ENCODE results near the gene ZNF185.

The ZNF185 gene

DNA sequence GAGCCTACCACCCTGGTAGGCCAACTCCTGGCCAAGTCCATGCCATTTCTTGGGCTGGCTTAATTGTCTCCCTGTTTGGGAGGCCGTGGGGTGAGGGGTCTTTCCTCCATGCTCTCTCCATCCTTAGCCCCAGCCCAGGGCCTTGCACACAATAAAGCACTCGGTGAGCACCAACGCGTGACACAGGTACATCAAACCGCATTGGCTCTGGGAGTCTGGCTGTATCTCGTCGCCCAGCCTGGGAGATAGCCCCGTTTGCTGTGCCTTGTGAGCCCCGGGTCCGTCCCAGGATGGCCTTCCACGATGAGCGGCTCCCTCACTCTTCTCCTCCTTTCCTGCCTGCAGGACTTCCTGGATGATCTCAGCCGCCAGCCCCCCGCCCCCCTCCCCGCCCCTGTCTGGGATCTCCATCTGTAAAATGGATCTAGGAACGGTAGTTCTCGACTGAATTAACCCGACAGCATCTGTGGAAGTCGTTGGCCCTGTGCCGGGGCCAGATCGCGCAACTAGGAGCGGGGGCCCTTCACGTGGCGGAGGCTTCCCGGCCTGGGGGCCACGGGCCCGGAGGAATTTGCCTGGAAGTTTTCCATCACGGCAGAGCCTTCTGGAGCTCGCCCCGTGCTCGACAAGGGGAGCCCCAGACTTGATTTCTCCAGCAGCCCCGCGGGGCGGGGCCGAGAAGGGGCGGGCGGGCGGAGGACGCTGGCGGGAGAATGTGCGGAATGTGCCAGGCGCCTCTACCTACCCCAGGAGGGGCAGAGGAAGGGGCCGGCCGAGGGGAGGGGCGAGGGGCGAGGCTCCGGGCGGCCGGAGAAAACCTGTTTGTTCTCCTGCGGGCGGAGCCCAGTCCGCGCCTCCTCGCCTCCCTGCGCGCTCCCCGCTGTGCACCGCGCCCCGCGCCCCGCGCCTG lies at the start of gene ZNF185:
ZNF185 (plus strand) TSS at position 846 of the 910 bp plus-strand sequence. CDS start 16,423 bp downstream, outside the sequence.
- no peak for DNase-seq

DNA sequence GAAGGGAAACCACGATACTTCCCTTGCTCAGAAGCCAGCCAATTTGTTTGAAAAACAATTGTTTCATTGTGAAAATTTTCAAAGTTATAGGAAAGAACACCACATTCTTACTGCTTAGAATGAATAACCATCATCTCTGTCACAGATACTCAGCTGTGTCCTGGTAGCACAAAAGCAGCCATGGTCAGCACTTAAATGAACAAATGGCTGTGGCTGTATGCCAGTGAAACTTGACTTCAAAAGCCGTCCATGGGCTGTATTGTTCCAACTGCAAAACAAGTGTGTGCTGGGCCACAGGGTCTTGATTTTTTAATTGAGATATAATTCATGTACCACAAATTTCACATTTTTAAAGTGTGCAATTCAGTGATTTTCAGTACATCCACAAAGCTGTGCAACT lies 47.4 kb upstream of the ZNF185 start:
- DNase-seq, result no peak

DNA sequence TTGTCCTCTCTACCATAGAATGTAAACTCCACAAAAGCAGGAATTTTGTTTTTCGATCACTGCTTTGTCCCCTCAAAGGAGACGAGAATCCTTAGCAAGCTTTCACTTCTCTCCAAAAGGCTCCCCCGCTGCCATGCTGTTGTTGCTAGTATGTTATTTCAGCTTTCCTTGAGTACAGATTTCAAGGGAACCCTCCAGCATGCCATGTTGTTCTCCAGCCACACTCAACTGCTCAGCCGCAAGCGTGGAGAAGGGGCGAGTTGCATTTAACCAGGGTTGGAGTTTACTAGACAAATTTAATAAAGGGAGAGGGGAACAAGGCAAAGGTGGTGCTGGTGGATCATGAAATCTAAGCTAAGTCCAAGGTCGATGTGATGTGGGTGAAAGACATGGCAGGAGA lies 43.9 kb upstream of the ZNF185 start:
- no peak for DNase-seq

DNA sequence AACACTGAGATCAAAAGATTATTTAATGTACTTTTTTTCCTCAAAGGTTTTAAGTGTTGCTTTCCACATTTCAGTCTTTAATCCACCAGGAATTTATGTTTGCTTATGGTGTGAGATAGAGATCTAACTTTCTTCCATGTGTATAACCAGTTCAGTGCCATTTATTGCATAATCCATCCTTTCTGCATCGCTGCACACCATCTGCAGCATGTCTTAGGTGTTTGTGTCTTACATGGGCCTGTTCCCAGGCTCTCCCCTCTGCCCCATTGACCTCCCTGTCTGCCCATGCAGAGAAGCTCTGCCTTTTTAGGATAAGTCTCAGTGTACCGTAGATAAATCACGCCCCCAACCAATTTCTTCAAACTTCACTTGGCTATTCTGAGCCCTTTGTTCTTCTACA lies 36.8 kb upstream of the ZNF185 start:
- no peak for DNase-seq

DNA sequence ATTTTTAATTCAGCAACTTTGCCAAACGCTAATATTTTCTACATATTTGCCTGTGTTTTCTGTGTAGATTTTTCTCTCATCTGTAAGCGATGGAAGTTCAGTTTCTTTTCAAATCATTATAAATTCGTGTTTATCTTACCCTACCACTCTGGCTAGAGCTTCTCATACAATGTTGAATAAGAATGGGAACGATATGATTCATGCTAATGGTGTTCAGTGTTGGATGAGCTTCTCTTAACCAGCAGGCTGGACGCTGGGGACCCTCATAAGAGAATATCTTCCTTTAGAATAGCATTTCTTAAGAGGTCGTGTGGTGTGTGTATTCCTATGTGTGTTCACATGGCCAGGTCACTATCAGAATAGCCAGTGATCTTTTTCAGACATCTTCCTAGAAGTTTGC lies 36.0 kb upstream of the ZNF185 start:
- no peak for DNase-seq

DNA sequence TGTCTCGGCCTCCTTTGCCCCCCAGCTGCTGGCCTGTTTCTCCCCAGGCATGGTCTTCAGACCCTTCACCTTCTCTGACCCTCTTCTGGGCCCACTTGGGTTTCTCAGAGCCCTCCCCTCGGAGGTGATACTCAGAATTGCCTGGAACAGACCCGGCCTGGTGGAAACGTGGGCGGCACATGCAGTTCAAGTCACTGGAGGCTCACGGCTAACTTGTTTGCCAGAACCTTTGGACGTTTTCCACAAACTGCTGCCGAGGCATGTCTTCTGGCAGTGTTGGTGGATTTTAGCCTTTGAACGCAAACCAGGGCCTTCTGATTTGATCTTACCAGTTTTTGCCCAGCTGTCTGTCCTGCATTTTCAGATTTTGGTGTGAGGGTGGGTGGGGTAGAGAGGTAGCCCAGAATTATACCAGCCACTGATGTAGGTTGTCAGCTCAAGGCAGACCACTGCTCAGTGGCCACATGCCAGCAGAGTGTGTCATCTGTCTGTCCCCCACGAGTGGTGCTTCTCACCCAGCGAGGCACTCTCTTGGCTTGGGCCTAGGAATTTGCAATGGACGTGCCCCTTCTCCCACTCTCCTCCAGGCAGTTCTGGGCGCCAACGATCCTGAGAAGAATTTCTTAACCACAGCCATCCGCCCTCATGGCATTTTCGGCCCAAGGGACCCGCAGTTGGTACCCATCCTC lies 32.5 kb upstream of the ZNF185 start:
- DNase-seq, result no peak

DNA sequence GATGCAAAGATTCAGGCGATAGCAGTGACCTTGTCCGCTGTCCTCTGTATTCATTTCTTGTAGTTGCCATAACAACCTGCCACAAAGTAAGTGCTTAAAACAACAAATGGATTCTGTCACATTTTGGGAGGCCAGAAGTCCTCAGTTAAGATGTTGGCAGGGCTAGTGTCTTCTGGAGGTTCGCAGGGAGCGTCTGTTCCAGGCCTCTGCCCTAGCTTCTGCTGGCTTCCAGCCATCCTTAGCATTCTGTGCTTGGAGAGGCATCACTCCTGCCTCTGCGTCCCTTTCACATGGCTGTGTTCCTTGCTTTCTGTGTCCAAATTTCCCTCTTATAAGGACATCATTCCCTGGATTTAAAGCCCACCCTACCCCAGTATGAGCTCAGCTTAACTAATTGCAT lies 31.5 kb upstream of the ZNF185 start:
- no peak for DNase-seq

DNA sequence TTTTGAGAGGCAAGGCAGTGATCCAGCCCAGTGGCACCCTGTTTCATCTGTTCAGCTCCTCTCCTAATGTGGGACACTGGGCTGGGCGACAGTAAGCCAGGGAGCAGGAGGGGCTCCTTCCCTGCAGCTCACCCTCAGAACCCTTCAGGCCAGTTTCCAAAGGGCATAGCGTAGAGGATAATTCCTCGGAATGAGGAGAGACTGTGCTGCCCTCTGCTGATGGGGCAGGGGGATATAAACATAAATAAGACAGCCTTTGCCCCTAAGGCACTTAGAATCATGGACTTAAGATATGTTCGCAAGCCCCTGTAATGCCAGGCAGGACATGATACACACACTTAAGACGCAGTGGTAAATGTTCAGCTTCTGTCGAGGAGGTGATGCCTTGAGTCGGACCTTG lies 27.9 kb upstream of the ZNF185 start:
- no peak for DNase-seq

DNA sequence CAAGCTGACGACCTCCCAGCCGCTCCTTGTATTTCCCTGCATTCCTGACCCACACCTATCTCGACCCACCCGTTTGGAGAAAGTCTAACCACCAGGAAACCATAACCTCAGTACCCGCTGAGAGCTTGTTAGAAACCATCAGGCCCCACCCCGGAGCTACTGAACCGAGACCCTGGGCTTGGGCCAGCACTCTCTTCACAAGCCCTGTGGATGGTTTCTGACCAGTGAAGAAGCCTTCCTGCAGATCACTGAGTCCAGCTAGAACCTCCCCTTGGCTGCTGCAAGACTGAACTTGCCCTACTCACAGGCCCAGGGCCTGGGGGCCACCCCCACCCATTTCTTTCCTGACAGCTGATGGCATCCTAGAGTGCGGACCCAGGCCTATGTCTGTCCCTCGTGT lies 26.6 kb upstream of the ZNF185 start:
- no peak for DNase-seq

DNA sequence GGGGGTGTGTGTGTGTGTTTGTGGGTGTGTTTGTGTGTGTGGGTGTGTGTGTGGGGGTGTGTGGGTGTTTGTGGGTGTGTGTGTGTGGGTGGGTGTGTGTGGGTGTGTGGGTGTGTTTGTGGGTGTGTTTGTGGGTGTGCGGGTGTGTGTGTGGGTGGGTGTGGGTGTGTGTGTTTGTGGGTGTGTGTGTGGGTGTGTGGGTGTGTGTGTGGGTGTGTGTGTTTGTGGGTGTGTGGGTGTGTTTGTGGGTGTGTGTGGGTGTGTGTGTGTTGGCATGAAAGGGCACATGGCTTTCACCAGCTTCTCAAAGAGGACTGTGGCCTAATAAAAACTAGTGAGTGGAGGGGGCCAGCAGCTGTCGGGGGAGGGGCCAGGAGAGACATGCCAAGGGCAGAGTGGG lies 25.3 kb upstream of the ZNF185 start:
- no peak for DNase-seq

DNA sequence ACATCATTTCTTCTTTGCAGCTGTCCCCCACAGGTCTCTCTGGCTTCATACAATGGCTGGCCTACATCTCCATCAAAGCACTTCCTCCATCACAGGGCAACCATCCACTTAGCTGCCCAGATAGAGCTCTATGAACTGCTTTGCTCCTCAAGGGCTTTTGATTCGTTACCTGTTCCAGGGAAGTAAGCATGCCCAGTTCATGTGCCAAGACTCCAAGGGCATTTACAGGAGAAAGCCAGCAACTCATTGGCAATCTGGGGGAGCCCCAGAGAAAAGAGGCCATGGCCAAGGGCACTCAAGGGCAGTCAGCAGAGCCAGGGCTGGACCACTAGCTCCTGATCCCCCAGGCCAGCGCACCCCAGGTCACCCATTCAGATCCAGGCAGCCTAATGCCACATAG lies 24.5 kb upstream of the ZNF185 start:
- DNase-seq, result no peak

DNA sequence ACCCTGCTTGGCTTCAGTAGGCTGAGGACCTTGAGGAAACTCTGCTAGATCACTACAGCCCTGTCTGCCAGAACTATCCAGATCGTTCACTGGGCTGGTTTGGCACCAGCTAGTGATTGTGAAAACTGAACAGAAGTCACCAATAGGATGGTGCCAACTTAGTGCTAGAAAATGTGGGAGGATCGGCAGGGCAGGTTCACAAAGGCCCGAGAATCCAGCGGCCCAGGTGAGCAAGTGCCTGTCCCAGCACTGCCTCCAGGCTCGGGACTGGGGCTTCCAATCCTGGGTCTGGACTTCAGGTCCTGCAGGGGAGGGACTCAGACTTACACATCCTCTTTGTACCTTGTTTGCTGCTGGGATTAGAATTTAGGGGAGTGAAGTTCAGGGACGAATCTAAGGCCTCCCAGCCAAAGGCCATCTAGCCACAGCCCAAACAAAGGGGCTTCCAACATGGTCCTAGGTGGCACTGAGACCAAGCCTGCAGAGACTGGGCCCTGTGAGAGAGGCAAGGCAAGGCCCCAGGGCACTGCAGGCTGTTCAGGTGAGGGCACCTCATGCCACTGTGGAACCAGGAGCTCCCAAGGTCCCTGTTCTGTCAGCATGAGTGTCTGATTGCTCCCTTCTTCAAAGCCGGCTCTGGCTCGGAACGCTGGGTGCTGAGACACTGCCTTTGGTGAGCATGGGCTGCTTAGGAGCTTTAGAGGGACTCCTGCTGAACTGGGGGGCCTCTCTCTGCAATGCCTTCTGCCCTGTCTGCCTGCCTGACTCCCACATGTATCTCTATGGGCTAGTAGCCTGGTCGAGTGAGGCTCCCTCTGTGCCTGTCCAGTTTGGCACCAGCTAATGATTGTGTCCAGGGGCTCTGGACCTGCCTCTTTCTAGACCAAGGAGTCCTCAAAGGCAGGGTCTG lies 20.7 kb upstream of the ZNF185 start:
- no peak for DNase-seq

DNA sequence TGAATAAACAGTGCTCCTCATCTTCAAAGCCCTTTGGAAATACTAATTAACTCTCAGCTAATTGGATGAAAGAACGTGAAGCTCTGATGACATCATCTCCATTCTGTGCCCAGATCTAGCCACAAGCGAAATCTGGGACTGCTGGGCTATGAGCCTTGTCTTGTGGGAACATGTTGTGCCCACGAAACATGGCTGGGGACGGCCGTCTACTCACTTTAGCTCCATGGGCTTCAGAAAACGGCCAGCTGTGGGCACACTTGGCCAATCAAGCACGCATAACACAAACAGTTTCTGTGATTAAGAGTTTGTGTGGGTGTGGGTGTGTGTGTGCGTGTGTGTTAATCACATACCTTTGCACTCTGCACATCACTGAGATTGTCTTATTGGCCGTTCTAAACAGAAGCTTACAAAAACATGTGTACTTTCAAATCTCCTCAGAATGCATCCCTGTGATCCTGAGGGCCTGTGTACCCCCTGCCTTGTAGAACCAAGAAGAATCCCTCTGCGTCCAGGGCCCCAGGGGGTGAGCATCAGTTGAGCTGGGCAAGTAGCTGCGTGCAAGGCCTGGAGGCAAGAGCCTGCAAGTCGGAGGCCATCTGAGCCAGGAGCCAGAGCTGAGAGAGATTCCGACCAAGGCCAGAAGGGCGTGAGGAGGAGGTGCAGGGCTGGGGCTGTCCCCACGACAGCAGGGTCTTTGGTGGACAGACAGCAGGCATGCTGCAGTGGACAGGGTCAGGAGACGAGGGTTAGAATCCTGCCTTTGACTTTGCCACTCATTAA lies 18.7 kb upstream of the ZNF185 start:
- DNase-seq, result no peak

DNA sequence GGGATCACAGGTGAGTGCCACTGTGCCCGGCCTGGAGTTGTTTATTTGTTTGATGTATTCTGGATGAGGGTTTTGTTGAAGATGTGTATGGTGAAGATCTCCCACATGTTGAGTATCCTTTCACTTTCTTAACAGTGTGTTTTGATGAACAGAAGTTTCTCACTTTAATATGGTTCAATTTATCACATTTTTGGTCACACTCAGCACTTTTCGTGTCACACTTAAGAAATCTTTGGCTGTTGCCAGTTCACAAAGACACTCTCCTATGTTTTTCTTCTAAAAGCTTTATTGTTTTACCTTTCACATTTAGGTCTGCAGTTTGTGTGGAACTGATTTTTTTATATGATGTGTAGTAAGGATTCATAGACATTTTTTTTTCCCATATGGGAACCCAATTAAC lies 16.6 kb upstream of the ZNF185 start:
- DNase-seq, result no peak

DNA sequence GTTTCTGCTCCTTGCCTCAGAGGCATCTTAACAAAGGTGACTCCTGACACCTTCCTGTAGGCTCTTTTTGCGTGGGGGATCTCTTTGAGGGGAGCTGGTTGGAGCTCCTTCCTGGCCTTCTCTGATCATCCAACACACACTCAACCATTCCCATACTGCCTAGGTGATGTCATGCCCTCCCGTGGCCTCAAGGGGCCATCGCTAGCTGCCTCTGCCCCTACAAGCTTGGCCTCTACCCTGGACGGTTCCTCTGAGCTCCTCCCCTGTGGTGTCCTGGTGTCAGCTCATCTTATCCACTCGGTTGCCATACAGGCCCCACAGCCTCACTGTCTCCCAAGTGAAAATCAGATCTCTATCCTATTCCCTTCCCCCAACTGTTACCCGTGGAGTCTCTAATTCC lies 13.7 kb upstream of the ZNF185 start:
- DNase-seq, result no peak

DNA sequence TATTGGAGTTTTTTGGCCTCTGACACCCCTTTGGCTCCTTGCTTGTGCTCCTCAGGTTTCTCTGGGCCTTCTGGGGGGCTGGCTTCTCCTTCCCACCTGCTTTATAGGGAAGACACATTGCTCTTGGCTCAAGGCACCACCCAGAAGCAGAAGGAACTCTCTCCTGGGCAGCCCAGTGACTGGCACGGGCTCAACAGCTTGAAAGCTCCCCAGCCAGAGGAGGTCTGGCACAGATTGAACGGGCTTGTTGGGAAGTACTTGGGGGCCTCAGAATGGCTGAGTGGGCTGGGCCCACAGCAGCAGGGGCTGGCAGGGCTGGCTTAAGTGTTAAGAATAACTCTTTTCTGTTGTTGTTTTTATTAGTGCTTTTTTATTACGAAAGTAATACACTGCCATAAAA lies 11.2 kb upstream of the ZNF185 start:
- no peak for DNase-seq

DNA sequence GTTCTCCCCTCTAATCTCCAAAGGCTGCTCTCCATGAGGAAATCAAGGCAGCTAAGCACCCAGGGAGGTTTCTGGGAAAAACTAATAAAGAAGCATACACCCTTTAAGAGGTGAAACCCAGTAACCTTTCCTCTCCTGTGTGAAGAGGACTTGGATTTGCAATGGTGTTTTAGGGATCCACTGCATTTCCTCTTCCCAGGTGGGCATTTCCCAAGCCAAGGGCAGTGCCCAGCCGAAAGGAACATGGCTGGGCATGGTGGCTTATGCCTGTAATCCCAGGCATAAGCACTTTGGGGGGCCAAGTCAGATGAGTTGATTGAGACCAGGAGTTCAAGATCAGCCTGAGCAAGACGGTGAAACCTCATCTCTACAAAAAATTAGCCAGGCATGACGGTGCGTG lies 5.4 kb upstream of the ZNF185 start:
- DNase-seq, result no peak

DNA sequence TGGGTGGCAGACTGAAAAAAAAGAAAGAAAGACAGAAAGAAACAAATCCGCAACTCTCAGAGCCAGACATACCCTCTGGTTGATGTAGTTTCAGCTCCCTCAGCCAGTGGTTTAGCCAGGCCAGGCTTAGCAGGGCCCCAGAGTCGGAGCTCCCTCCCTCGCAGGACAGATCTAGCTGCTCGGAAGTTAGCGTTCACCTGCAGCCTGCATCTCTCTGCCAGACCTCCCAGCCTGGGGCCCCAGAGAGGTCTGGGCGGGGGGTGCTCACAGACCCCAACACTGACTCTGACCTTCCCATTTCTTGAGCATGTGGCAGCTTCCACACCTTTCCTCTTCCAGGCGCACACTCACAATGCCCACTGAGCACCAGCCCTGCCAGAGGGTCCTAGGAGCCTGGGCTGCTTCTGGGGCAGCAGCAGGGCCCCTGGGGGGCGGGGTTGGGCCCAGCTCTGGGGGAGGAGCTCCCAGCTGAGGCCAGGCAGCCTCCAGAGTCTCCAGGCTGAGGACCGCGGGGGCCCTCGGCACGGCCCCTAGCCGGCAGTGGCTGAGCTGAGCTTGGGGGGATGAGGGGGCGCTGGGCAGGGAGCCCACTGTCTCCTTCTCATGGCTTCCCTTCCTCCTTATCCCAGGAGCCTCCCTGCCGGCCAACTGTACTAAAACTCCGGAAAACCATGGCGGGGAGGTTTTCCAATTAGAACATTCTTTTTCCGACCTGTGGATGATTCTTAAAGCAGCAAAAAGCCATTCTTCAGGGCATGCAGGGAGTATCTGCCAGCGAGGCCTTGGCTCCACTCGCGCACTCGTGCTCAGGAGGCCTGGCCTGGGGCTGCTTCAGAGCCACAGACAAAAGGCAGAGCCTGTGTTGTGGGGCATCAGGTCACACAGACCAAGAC lies 4.6 kb upstream of the ZNF185 start:
- DNase-seq, result no peak

DNA sequence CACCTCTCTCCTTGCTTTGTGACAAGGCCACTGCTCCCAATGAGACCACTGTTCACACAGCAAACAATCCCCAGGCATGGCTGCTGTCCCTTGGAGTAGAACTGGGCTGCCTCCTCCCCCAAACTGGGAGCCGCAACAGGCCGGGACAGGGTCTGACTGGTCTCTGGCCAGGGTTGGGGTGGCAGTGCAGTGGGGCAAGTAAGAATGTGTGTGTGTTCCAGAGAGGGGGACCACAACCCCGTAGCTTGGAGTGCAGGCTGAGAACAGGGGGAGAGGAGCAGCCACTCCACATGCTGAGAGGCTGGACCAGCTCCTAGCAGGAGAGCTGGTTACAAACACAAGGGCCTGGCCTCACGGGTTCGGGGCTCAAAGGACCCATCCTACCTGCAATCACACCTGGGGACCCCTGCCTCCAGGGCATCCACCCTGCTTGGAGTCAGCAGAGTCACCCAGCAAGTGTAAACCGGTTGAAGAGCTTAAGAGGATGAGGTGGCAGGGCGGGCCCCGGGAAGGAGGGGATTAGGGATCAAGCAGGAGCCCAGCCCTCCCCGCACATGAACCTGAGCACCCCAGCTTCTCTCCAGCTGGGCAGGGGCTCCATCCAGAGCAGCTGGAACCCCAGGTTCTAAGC lies 3.8 kb upstream of the ZNF185 start:
- no peak for DNase-seq

DNA sequence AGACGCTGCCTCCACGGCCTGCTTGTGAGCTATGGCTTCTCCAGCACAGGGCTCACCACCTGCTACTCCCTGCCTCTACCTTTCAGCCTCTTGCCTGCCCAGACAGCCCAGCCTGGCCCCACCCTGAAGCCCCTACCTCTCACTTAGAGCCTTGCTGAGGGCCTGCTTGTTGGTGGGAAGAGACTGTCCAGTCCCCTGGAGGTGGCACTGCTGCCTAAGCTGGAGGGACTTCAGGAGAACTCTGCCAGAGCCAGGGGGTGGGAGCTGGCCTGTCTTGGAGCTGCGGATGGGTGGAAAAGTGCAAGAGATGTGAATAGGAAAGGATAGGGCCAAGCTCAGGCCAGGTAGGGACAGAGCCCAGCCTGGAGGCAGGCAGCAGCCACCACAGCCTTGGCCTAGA lies 2.7 kb upstream of the ZNF185 start:
- no peak for DNase-seq

Measured in CD4-positive, alpha-beta T cell treated with Interleukin-17A for 4 hours (primary cell).